Panc1 (cell line): ENCODE data around the gene KLK13.

Experiments
- CTCF ChIP-seq: fragments of 450-650 bp; IDR thresholded peaks from 2 replicates; pipeline ENCODE4 v1.5.1; 2017; ENCODE audit warnings: mild to moderate bottlenecking
- POLR2AphosphoS5 ChIP-seq: IDR thresholded peaks from 2 replicates; pipeline ENCODE4 v1.6.1; 2012; ENCODE audit warnings: mild to moderate bottlenecking, low read depth, low read length, moderate library complexity
- REST ChIP-seq, 2 experiments: IDR thresholded peaks; 2 replicates each; pipeline ENCODE4 v1.6.1; 2011 to 2012; ENCODE audit warnings: low read depth in 2 of 2, control low read depth in 1 of 2, low read length in 1 of 2, mild to moderate bottlenecking in 1 of 2, moderate library complexity in 1 of 2; ENCODE audit not compliant: insufficient read depth in 1 of 2

- no peak for TF ChIP-seq CTCF
- no peak for TF ChIP-seq POLR2AphosphoS5
- no peak for TF ChIP-seq REST (IDR thresholded peaks at IDR 0.05; ENCODE audit: insufficient read depth in 1 of 2, low read depth in 2 of 2, low read length in 1 of 2)
Observed at GRCh38 chr19:51097796-51098195, 32.9 kb upstream of the KLK13 start.
